Choroid plexus epithelial cell (primary cell): Measurements from ENCODE around the gene RIT2.

Experiments
- DNase-seq: peaks from one replicate; pipeline ENCODE4 v3.0.0-alpha.2; 2010; ENCODE audit warnings: low read depth
- H3K4me3 ChIP-seq: 2 replicates; pipeline ENCODE4 v1.5.1; 2011; ENCODE audit warnings: low read depth, mild to moderate bottlenecking, control low read depth, low read length, moderate library complexity
- TF ChIP-seq, protein P1 (sequence below): conservative IDR thresholded peaks from 2 replicates; pipeline ENCODE4 v1.5.1; 2011; ENCODE audit warnings: low read depth, mild to moderate bottlenecking, control low read depth, inconsistent platforms, low read length, moderate library complexity

Gene RIT2

DNA sequence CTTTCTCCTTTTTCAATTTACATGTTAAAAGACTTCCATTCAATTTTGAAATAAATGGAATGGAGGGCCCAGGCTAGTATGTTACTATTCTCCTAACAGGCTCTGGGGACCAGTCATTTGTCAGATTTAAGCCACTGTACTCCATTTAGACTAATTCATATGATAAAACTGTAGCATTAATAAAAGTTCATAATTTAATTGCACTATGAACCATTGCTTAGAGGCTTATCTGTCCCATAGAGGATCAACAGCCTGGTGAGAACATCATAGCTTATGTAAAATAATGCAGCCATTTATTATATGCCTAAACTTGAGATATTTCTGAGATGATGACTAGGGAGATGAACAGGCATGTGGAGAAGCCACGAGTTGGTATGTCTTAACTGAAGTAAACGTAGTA lies 156.0 kb downstream of the RIT2 start:
- no peak for DNase-seq
- TF ChIP-seq, protein P1, sequence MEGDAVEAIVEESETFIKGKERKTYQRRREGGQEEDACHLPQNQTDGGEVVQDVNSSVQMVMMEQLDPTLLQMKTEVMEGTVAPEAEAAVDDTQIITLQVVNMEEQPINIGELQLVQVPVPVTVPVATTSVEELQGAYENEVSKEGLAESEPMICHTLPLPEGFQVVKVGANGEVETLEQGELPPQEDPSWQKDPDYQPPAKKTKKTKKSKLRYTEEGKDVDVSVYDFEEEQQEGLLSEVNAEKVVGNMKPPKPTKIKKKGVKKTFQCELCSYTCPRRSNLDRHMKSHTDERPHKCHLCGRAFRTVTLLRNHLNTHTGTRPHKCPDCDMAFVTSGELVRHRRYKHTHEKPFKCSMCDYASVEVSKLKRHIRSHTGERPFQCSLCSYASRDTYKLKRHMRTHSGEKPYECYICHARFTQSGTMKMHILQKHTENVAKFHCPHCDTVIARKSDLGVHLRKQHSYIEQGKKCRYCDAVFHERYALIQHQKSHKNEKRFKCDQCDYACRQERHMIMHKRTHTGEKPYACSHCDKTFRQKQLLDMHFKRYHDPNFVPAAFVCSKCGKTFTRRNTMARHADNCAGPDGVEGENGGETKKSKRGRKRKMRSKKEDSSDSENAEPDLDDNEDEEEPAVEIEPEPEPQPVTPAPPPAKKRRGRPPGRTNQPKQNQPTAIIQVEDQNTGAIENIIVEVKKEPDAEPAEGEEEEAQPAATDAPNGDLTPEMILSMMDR: no peak
- no peak overlapping the region for H3K4me3 ChIP-seq

DNA sequence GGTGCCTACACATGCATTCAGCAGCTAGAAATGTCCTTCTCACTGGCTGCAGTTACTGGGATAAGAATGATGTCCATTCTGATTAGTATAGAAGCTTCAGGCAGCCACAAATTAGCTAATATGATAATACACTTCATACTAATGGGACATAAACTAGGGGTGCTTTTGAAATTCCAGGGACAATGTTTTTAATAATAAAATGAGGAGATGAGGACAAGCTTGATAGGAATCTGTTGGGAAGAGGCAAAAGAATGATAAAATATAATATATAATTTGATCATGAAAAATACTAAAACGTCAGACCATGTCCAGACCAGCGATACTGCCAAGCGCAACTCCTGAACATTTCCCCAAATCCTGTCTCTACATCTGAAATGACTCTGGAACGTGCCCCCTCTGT lies 157.1 kb downstream of the RIT2 start:
- DNase-seq: no peak
- H3K4me3 ChIP-seq: no peak overlapping the region
- TF ChIP-seq, protein P1: no peak

DNA sequence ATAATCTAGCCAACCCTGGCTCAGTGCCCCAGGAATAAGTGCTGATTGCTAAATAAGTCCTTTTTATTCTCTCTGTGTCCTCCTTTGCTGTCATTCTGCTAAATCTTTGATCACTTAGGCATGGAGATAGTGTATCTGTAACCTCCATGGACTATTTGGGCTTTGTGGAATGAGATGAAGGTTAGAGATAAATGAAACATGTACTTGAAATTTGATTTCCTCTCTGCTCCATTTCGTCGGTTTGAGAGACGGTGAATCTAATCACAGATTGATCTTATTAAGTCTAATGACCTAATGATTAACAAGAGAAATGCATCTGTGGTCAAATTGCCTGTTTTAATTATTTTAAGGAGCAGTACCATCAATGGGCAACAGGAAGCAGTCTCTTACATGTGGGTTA lies 159.2 kb downstream of the RIT2 start:
- TF ChIP-seq, protein P1: no peak
- H3K4me3 ChIP-seq: no peak overlapping the region
- no peak for DNase-seq

DNA sequence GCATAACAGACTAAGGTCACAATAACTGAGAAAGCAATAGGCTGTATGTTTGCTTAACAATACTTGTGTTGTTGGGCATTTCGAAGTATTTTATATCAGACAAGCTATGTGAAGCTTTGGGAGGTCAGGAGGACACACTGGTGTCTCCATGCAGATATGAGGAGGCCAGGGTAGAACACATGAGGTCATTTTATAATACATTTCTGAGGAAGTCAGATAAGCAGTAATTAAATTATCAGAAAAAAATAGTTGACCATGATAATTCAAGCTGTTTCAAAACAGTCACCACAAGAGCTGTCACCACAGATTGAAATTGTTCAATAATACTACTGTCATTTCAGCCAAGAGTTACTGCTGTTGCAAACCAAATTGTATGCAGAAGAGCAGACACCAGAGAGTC lies 160.6 kb downstream of the RIT2 start:
- no peak overlapping the region for H3K4me3 ChIP-seq
- DNase-seq: no peak
- TF ChIP-seq, protein P1: no peak

DNA sequence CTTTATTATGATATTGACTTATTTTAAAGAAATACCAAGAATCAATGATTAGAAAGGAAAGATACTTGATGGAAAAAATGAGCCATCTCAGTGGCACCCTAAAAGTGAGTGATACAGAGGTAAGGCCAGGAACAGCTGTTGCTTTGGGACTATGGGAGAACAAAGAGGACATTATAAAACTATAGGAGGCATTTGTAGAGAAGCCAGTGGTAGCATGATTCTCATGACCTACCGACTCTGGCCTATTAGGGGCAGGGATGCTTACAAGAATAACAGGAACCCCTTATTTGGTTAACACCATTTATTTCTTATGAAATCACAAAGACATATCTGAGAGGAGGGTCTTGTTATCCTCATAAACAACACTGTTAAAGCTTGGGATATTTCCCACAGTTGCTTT lies 162.2 kb downstream of the RIT2 start:
- no peak for DNase-seq
- TF ChIP-seq, protein P1: no peak
- no peak overlapping the region for H3K4me3 ChIP-seq

DNA sequence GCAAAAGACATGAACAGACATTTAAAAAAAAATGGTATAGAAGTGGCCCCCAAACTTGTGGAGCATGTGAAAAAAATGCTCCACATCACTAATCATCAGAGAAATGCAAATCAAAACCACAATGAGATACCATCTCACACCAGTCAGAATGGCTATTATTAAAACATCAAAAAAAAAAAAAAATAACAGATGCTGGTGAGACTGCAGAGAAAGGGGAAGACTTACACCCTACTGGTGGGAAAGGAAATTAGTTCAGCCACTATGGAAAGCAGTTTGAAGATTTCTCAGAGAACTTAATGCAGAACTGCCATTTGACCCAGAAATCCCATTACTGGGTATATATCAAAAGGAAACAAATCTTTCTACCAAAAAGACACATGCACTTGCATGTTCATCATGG lies 164.8 kb downstream of the RIT2 start:
- H3K4me3 ChIP-seq: no peak overlapping the region
- TF ChIP-seq, protein P1: no peak
- no peak for DNase-seq

DNA sequence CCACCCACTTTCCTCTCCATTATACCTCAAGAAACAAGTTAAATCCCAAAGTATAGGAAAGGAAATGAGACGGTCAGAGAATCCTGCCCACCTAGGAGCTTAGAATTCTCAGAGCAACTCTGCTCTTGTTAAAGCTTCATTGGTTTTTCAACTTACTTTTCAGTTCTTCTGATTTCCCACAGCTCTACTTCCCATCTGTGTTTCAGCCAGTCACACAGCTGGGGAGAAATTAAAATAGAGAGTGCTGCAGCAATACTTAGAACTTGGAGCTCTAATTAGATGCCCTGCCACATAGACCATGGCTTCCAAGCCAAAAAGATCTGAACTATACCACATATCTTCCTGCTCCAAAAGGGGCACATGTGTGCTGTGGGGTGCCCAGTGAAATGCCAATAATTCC lies 166.7 kb downstream of the RIT2 start:
- TF ChIP-seq, protein P1: no peak
- H3K4me3 ChIP-seq: no peak overlapping the region
- no peak for DNase-seq
